ENCODE data around the gene USP34.
"Not testable (repeated sequence)": the region's sequence is repeated elsewhere in the genome, so short reads cannot be mapped to it uniquely, and the experiment has no call there.

USP34 gene

GRCh38 chr2:61183795-61184194 is 287.1 kb downstream of the USP34 start:
- DNase-seq (ENCODE audit: low read depth), result no peak

GRCh38 chr2:61182059-61182383 is 288.9 kb downstream of the USP34 start:
- DNase-seq (ENCODE audit: low read depth), result no peak

GRCh38 chr2:61181382-61182058 is 289.4 kb downstream of the USP34 start:
- DNase-seq (ENCODE audit: low read depth), result peak; percentile 59

GRCh38 chr2:61180686-61181085 is 290.2 kb downstream of the USP34 start:
- no peak for DNase-seq (ENCODE audit: low read depth)

- peak; percentile 82 for DNase-seq (ENCODE audit: low read depth)
Measured at GRCh38 chr2:61179701-61180639, 290.9 kb downstream of the USP34 start.

- DNase-seq (ENCODE audit: low read depth), result peak; percentile 24
Measured at GRCh38 chr2:61178603-61179545, 292.0 kb downstream of the USP34 start.

GRCh38 chr2:61177727-61178549 is 292.9 kb downstream of the USP34 start:
- DNase-seq (ENCODE audit: low read depth), result peak; percentile 28

GRCh38 chr2:61176755-61177726 is 293.8 kb downstream of the USP34 start:
- peak; percentile 95 for DNase-seq (ENCODE audit: low read depth)

GRCh38 chr2:61175036-61175435 is 295.9 kb downstream of the USP34 start:
- no peak for DNase-seq (ENCODE audit: low read depth)

- DNase-seq (ENCODE audit: low read depth), result no peak
Measured at GRCh38 chr2:61173116-61173515, 297.8 kb downstream of the USP34 start.

GRCh38 chr2:61172671-61173070 is 298.2 kb downstream of the USP34 start:
- no peak for DNase-seq (ENCODE audit: low read depth)

- no peak for DNase-seq (ENCODE audit: low read depth)
Measured at GRCh38 chr2:61167579-61167978, 303.3 kb downstream of the USP34 start.

GRCh38 chr2:61165946-61166345 is 304.9 kb downstream of the USP34 start:
- no peak for DNase-seq (ENCODE audit: low read depth)

- not testable (repeated sequence) for DNase-seq (ENCODE audit: low read depth)
Measured at GRCh38 chr2:61165082-61165481, 305.8 kb downstream of the USP34 start.

- no peak for DNase-seq (ENCODE audit: low read depth)
Measured at GRCh38 chr2:61162721-61163120, 308.2 kb downstream of the USP34 start.

- DNase-seq (ENCODE audit: low read depth), result no peak
Measured at GRCh38 chr2:61161888-61162287, 309.0 kb downstream of the USP34 start, which contains the start of gene C2orf74. TSS of gene C2orf74 (plus strand) at chr2:61162188. CDS start at chr2:61162515, 327 bp downstream.

GRCh38 chr2:61158356-61158955 is 312.4 kb downstream of the USP34 start:
- no peak for DNase-seq (ENCODE audit: low read depth)

GRCh38 chr2:61157371-61158003 is 313.4 kb downstream of the USP34 start:
- no peak for DNase-seq (ENCODE audit: low read depth)

GRCh38 chr2:61151436-61151835 is 319.5 kb downstream of the USP34 start:
- DNase-seq (ENCODE audit: low read depth), result no peak
